HG02588 (cell line): ENCODE results near the gene RASSF1.

ENCODE experiments used
- ATAC-seq: cut with Tn5 transposase; IDR thresholded peaks from one replicate; pipeline ENCODE4 v1.9.1; 2021; ENCODE audit warnings: mild to moderate bottlenecking, moderate library complexity; ENCODE audit not compliant: unreplicated experiment

The RASSF1 gene

GRCh38 chr3:50302095-50303012 lies 38.3 kb downstream of the RASSF1 start:
- no peak for ATAC-seq

- no peak for ATAC-seq
Observed at GRCh38 chr3:50300681-50301254, 39.9 kb downstream of the RASSF1 start.

- ATAC-seq: no peak
Observed at GRCh38 chr3:50299929-50300680, 40.5 kb downstream of the RASSF1 start.

DNA sequence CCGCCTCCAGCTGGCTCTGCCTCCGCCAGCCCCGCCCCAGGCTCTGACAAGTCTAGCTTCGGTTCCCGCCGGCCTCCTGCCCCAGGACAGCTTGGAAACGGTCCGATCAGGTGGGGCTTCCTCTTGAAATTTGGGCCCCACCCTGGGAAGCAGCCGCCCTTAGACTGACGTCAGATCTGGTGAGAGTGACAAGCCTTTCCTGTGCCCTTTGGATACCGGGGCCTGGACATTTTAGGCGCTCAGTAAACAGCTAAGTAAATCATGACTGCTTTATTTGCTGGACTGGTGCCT lies 41.1 kb downstream of the RASSF1 start:
- ATAC-seq: no peak

DNA sequence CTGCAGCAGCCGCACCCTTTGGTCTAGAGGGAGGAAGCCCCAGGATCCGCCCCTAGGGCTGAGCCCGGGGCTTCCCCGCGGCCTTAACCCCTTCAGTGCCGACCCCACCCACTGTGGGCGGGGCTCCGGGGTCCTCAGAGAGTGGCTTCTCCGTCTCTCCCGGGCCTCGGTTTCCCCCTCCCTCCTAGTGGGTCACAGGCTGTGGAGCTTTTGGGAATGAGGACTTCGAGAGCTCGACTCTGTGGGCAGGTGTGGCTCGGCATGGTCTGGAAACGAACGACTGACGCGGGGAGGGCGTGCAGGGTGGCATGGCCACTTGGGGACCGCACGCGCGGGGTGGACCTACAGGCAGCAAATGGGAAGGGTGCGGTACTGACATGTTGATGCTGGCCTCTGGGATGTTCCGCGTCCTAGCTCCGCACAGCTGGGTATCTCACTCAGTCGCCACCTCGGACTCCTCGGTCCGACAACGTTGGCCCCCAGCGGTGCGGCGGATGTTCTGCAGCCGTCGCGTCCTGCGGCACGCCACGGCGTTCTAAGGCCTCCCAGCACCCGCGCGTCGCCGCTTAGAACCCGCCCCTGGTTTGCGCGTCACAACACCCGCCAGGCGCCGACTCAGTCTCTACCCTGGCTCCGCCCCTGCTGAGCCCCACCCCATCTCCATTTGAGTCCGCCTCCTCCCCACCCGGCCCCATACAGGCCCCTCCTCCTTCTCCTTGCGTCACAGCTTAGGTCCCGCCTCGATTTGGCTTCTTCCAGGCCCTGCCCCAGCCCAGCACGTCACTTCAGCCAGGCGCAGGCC lies 41.6 kb downstream of the RASSF1 start, which contains the start of the genes HYAL3 and NAA80:
Gene HYAL3, minus strand, starts transcription at position 570 of the 802 bp plus-strand sequence. CDS start 3,803 bp downstream, outside the sequence.
Gene NAA80, minus strand, starts transcription at position 570 of the 802 bp plus-strand sequence. CDS start 1,942 bp downstream, outside the sequence.
- ATAC-seq: peak; percentile 86

DNA sequence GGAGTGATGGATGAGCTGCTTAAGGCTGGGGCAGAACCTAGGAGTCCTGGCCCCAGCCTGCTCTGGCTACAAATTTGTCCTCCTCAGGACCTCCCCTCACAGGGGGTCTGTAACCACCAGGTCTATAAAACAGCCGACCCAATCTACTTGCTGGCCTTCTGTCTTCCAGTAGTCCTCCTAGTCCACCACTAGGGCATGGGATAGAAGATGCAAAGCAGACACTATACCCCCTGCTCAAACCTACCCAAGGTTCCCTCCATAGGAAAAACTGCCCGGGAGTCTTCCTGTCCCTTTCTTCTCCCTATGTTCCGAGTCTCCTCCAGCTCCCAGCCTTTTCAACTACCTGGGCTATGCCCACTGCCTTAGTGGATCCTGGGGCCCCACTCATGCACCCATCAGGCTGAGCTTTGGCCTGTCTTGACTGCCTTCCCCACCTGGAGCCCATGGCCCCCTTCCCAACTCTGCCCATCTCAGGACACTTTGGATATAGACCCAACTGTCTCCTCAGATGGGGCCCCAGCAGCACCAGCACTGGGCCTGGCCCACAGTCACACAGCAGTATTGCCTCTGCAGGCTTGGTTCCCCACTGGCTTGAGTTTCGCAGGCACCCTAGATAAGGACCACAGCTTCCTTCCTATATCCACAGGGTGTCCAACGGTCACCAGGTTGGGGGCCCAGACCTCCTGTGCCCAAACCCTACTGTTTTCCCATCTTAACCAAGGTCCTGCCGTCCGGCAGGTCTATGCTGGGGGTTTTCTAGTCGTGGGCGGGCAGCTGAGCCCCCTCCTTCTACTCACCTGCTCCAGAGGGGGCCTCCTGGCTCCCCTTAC lies 42.5 kb downstream of the RASSF1 start:
- no peak for ATAC-seq

GRCh38 chr3:50297384-50297775 lies 43.3 kb downstream of the RASSF1 start:
- no peak for ATAC-seq

GRCh38 chr3:50296721-50297383 lies 43.8 kb downstream of the RASSF1 start:
- ATAC-seq: no peak

GRCh38 chr3:50295553-50296431 lies 44.8 kb downstream of the RASSF1 start:
- ATAC-seq: no peak

GRCh38 chr3:50294492-50295403 lies 45.9 kb downstream of the RASSF1 start:
- no peak for ATAC-seq

GRCh38 chr3:50294089-50294488 lies 46.5 kb downstream of the RASSF1 start:
- ATAC-seq: no peak

DNA sequence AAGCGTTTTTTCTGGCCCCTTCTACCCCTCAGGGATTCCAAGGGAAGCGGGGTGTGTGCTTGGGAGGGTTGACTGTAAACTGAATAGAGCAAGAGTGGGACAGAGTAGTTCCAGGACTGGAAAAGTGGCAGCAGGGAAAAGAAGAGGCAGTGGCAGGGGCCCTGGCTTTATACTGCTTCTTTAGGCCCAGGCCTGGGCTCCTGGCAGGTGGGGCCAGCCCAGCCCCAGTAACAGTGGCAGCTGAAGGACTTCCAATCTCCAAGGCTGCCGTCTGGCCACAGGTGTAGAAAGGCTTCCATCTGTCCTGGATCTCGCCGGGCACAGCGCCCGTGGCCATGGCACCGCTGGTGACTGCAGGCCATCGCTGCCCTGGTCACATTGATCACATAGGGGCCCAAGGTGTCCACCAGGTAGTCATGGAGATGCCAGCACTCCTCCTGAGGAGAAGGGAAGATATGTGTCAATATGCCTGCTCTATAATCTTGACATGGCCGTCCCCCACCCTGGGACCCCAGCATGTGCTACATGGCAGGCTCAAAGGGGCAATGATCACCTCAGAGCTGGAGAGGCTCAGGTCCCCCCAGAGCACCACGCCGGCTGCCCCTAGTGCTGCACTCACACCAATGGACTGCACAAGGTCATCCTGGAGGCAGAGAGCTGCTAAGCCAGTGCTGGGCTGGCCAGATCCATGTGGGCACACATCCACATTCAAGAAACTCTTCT lies 47.4 kb downstream of the RASSF1 start:
- ATAC-seq: no peak

- peak; percentile 94 for ATAC-seq
Observed at GRCh38 chr3:50292159-50293078, 48.2 kb downstream of the RASSF1 start, which contains the start of gene IFRD2. TSS of gene IFRD2 (minus strand) at chr3:50292429. CDS start at chr3:50292274, 155 bp downstream.

DNA sequence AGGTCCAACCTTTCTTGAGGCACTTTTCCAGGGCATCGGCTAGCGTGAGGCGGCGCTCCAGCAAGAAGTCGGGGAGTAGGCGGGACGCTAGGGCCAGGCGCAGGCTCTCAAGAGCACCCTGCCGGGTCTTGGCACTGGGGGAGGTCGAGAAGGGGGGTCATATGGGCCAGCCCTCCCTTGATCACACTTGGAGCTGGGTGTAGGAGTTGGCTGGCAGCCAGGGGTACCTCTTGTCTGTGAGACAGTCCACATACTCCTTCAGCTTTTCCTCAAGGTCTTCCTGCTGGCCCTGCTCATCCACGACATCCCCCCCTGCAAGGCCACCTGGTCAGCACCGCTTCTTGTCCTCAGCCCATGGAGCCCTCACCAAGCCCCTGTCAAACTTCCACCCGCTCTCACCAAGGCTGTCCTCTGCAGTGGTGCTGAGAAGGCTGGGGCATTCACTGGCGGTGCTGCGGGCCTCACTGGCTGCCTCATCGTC lies 50.4 kb downstream of the RASSF1 start:
- ATAC-seq: no peak

DNA sequence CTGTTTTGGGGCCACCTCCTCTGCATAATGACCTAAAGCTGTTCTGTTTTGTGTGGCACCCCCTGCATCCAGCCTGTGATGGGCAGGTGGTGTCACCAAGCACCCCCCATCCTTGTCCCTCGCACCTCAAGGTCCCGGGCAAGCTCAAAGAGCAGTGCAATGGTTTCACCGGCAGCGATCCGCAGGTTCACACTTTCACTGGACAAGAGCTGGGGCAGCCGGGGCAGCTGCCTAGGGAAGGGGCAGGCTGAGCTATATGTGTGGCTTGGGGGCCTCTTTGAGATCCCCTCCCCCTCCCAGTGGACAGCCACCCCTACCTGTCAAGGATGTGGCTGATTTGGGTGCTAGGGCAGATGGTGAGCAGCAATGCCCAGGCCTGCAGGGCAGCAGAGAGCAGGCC lies 51.5 kb downstream of the RASSF1 start:
- no peak for ATAC-seq
